A549 (cell line): Measurements from ENCODE around the gene ANO4. TPM values are rescaled to one million over a fixed set of nuclear protein-coding genes. Genes with fewer than 3 reads are reported as not detected.

Experiments used
- ATAC-seq, 2 experiments: fragments of 200-7000 bp in 1 of 2; fragments of >200 bp in 1 of 2; cut with Nextera tagmentation in 1 of 2; cut with Tn5 transposase in 1 of 2; 3 replicates each; pipeline versions ENCODE4 v1.8.0 to v1.9.1; 2018 to 2020; ENCODE audit warnings: mild to moderate bottlenecking in 1 of 2, moderate library complexity in 1 of 2
- CTCF ChIA-PET: fragments of 300-600 bp; sonication (Branson Sonifier 250); formaldehyde crosslinking; extraction: SDS; loops from one replicate; lab custom pipeline; 2021; ENCODE audit warnings: antibody characterized with exemption, inconsistent platforms; lab: Yijun Ruan, JAX
- POLR2A ChIA-PET: fragments of 350-600 bp; formaldehyde crosslinking; extraction: SDS; loops from one replicate; lab custom pipeline; 2021; ENCODE audit warnings: antibody characterized with exemption, inconsistent platforms; lab: Yijun Ruan, JAX
- DNase-seq, 2 experiments: peaks; one replicate each; pipeline versions ENCODE4 v3.0.0 to v3.0.0-alpha.2; 2011 to 2016; ENCODE audit warnings: low read depth in 1 of 2, low spot score in 1 of 2
- FAIRE-seq: peaks from 2 replicates; lab custom pipeline; 2011; peaks lifted over from hg19 to GRCh38; lab: Jason Lieb, UNC
- H3K27ac ChIP-seq, 2 experiments: fragments of >200 bp; sonication (Bioruptor Twin); formaldehyde crosslinking; 3 replicates each; pipeline ENCODE4 v1.5.1; 2016 to 2017
- H3K4me1 ChIP-seq: fragments of >200 bp; sonication (Bioruptor Twin); formaldehyde crosslinking; 3 replicates; pipeline ENCODE4 v1.6.1; 2016
- H3K4me2 ChIP-seq: fragments of >200 bp; sonication (Bioruptor Twin); formaldehyde crosslinking; 3 replicates; pipeline ENCODE4 v1.6.1; 2016
- H3K4me3 ChIP-seq: fragments of >200 bp; sonication (Bioruptor Twin); formaldehyde crosslinking; 3 replicates; pipeline ENCODE4 v1.5.1; 2016
- H3K9me3 ChIP-seq: fragments of >200 bp; sonication (Bioruptor Twin); formaldehyde crosslinking; 3 replicates; pipeline ENCODE4 v1.6.1; 2016
- ATOH8 ChIP-seq: fragments of 250-450 bp; sonication (Bioruptor Pico); IDR thresholded peaks from 2 replicates; pipeline ENCODE4 v1.5.0; 2020; ENCODE audit warnings: low read depth, mild to moderate bottlenecking, moderate library complexity
- BCL3 ChIP-seq: fragments of >200 bp; sonication (Bioruptor Twin); formaldehyde crosslinking; IDR thresholded peaks from 3 replicates; pipeline ENCODE4 v1.6.1; 2016
- CBX8 ChIP-seq: fragments of 200-600 bp; sonication (generic); IDR thresholded peaks from 2 replicates; pipeline ENCODE4 v1.6.1; 2016
- CEBPB ChIP-seq, 2 experiments: fragments of >200 bp in 1 of 2; sonication (Bioruptor Twin) in 1 of 2; formaldehyde crosslinking in 1 of 2; IDR thresholded peaks; 2 replicates each; pipeline ENCODE4 v1.6.1; 2012 to 2016
- CHD2 ChIP-seq: fragments of 150-350 bp; IDR thresholded peaks from 2 replicates; pipeline ENCODE4 v1.6.1; 2014; ENCODE audit warnings: low read length; ENCODE audit not compliant: partially characterized antibody
- CTCF ChIP-seq: fragments of >200 bp; sonication (Bioruptor Twin); formaldehyde crosslinking; IDR thresholded peaks from 3 replicates; pipeline ENCODE4 v1.5.1; 2016
- EHF ChIP-seq: fragments of 250-450 bp; sonication (Bioruptor Pico); IDR thresholded peaks from 2 replicates; pipeline ENCODE4 v1.5.0; 2020; ENCODE audit warnings: mild to moderate bottlenecking
- EHMT2 ChIP-seq: fragments of 200-600 bp; sonication (generic); IDR thresholded peaks from 2 replicates; pipeline ENCODE4 v1.6.1; 2016; ENCODE audit warnings: antibody characterized with exemption, low read depth, mild to moderate bottlenecking, moderate library complexity
- EP300 ChIP-seq, 2 experiments: fragments of >200 bp; sonication (Bioruptor Twin); formaldehyde crosslinking; IDR thresholded peaks; 2 replicates in 1 of 2; 3 replicates in 1 of 2; pipeline ENCODE4 v1.6.1; 2016 to 2017
- HDAC2 ChIP-seq: fragments of 200-600 bp; sonication (generic); IDR thresholded peaks from 2 replicates; pipeline ENCODE4 v1.6.1; 2016
- HES2 ChIP-seq: fragments of >200 bp; sonication (Bioruptor Twin); formaldehyde crosslinking; IDR thresholded peaks from 2 replicates; pipeline ENCODE4 v1.6.1; 2016
- HOXA7 ChIP-seq: fragments of 250-450 bp; sonication (Bioruptor Pico); IDR thresholded peaks from 2 replicates; pipeline ENCODE4 v1.5.0; 2020; ENCODE audit warnings: mild to moderate bottlenecking, moderate library complexity
- HOXB13 ChIP-seq: fragments of 250-450 bp; sonication (Bioruptor Pico); IDR thresholded peaks from 2 replicates; pipeline ENCODE4 v1.5.0; 2020; ENCODE audit warnings: low read depth, mild to moderate bottlenecking, moderate library complexity
- KDM1A ChIP-seq: fragments of 200-600 bp; sonication (generic); IDR thresholded peaks from 2 replicates; pipeline ENCODE4 v1.6.1; 2016; ENCODE audit warnings: low read depth, mild to moderate bottlenecking
- MAFK ChIP-seq: fragments of 450-650 bp; IDR thresholded peaks from 2 replicates; pipeline ENCODE4 v1.6.1; 2014; ENCODE audit not compliant: partially characterized antibody
- MAZ ChIP-seq: fragments of 150-350 bp; IDR thresholded peaks from 2 replicates; pipeline ENCODE4 v1.6.1; 2014; ENCODE audit warnings: antibody characterized with exemption, low read depth, low read length, borderline replicate concordance
- MYC ChIP-seq: IDR thresholded peaks from 2 replicates; pipeline ENCODE4 v1.6.1; 2012; ENCODE audit warnings: mild to moderate bottlenecking, inconsistent platforms, low read length, improper control_type of control experiment, borderline replicate concordance
- RCOR1 ChIP-seq: fragments of 150-350 bp; IDR thresholded peaks from 2 replicates; pipeline ENCODE4 v1.6.1; 2014; ENCODE audit warnings: antibody characterized with exemption, low read length, low read depth
- REST ChIP-seq: fragments of 200-600 bp; sonication (generic); IDR thresholded peaks from 2 replicates; pipeline ENCODE4 v1.6.1; 2016; ENCODE audit warnings: antibody characterized with exemption, mild to moderate bottlenecking, moderate library complexity
- RNF2 ChIP-seq: fragments of 200-600 bp; sonication (generic); IDR thresholded peaks from 2 replicates; pipeline ENCODE4 v1.6.1; 2016; ENCODE audit warnings: low read depth, mild to moderate bottlenecking, antibody characterized with exemption, moderate library complexity, borderline replicate concordance
- USF2 ChIP-seq: fragments of 450-650 bp; IDR thresholded peaks from 2 replicates; pipeline ENCODE4 v1.6.1; 2014; ENCODE audit warnings: antibody characterized with exemption
- ZC3H11A ChIP-seq: fragments of 450-650 bp; IDR thresholded peaks from 2 replicates; pipeline ENCODE4 v1.6.1; 2014; ENCODE audit warnings: antibody characterized with exemption, mild to moderate bottlenecking
- ZNF302 ChIP-seq: fragments of 250-450 bp; sonication (Bioruptor Pico); IDR thresholded peaks from 2 replicates; pipeline ENCODE4 v1.9.0; 2021; ENCODE audit warnings: inconsistent platforms, mild to moderate bottlenecking, moderate library complexity
- WGBS: methylation state at CpG from one replicate; pipeline ENCODE4 v1.1.6; 2017; ENCODE audit errors: missing lambda C conversion rate; 5-methylcytosine and 5-hydroxymethylcytosine counted together
- polyA plus RNA-seq, 4 experiments: library from polyadenylated mRNA; depleted of rRNA in 3 of 4; stranded (reverse); fragments of >200 nt; fragmentation: RNase III in 1 of 4; extraction: RNeasy Plus Mini Kit Qiagen cat#74134 plus additional on column Dnase treatment in 1 of 4; gene quantifications; 2 replicates in 3 of 4; 3 replicates in 1 of 4; pipeline ENCODE4 v1.2.3, GENCODE V29; 2011 to 2017

The ANO4 gene
- polyA plus RNA-seq, 2 of the 4 experiments (the other 2 are of a cell fraction), result 0.17 TPM; not detected in 1

GRCh38 chr12:100800723-100801122, 6.1 kb downstream of the ANO4 start:
- Histone ChIP-seq H3K27ac (no peak overlapping the region), H3K9me3 (no peaks in the 10 kb centered on the region), H3K4me1 (no peaks in the 10 kb centered on the region), H3K4me3 (no peak overlapping the region), H3K4me2 (no peak overlapping the region)
- 0% methylated on average over 1 of the region's 1 CpG for WGBS
- CTCF ChIA-PET, result no interaction called here
- TF ChIP-seq KDM1A, result no peak
- ATAC-seq (no peak), FAIRE-seq (no peak), DNase-seq (no peak)
- POLR2A ChIA-PET, result no interaction called here

GRCh38 chr12:100801320-100801719, 6.7 kb downstream of the ANO4 start:
- WGBS, result no CpG with 5 or more reads among the region's 1 CpG
- H3K4me3 ChIP-seq, result no peak overlapping the region
- FAIRE-seq, result no peak
- CTCF ChIA-PET, result no interaction called here
- POLR2A ChIA-PET, result no interaction called here
- H3K9me3 ChIP-seq, result no peaks in the 10 kb centered on the region
- H3K4me2 ChIP-seq, result no peak overlapping the region
- no peak for ATAC-seq
- no peaks in the 10 kb centered on the region for H3K4me1 ChIP-seq
- no peak overlapping the region for H3K27ac ChIP-seq
- DNase-seq, result no peak
- TF ChIP-seq ATOH8 (CRISPR knock-in tag), result no peak
- TF ChIP-seq HDAC2, result no peak
- TF ChIP-seq BCL3, result no peak
- no peak for TF ChIP-seq USF2
- no peak for TF ChIP-seq RCOR1
- TF ChIP-seq EP300 (IDR thresholded peaks at IDR 0.05), result no peak
- no peak for TF ChIP-seq HES2
- TF ChIP-seq EHF (CRISPR knock-in tag), result no peak
- TF ChIP-seq EHMT2, result no peak
- no peak for TF ChIP-seq ZNF302
- no peak for TF ChIP-seq ZC3H11A
- TF ChIP-seq HOXB13, result no peak
- TF ChIP-seq RNF2, result no peak
- no peak for TF ChIP-seq MYC
- no peak for TF ChIP-seq CTCF
- no peak for TF ChIP-seq HOXA7 (CRISPR knock-in tag)

- FAIRE-seq, result no peak
- TF ChIP-seq CHD2, result no peak
- TF ChIP-seq MAZ, result no peak
- TF ChIP-seq CEBPB (IDR thresholded peaks at IDR 0.05), result no peak
- TF ChIP-seq MAFK, result peak; percentile 71
- TF ChIP-seq CBX8, result no peak
- no peak for TF ChIP-seq REST
- no peak for TF ChIP-seq ZNF302
Observed at GRCh38 chr12:100808777-100809176, 14.2 kb downstream of the ANO4 start.

More at GRCh38 chr12:100808777-100809176, 14.2 kb downstream of the ANO4 start:
- ChIA-PET CTCF (no interaction called here), POLR2A (no interaction called here)
- Histone ChIP-seq H3K4me1 (no peaks in the 10 kb centered on the region), H3K4me3 (no peak overlapping the region), H3K9me3 (no peaks in the 10 kb centered on the region), H3K4me2 (no peak overlapping the region), H3K27ac (no peak overlapping the region)
- ATAC-seq (no peak), DNase-seq (no peak)
- WGBS, result under 1% methylated on average over 2 of the region's 2 CpGs
